Colonic mucosa (tissue), 4 donors: ENCODE results near the gene CCDC159. TPM values are rescaled to one million over a fixed set of nuclear protein-coding genes. Genes with fewer than 3 reads are reported as not detected.

ENCODE experiments used
- DNase-seq: peaks from one replicate; pipeline ENCODE4 v3.0.0-alpha.2; 2020
- H3K27ac ChIP-seq: fragments of 200-600 bp; one replicate; pipeline ENCODE4 v1.8.0; 2021
- H3K27me3 ChIP-seq: fragments of 200-600 bp; one replicate; pipeline ENCODE4 v1.8.0; 2021
- H3K36me3 ChIP-seq: fragments of 200-600 bp; one replicate; pipeline ENCODE4 v1.8.0; 2021
- H3K4me1 ChIP-seq: fragments of 200-600 bp; one replicate; pipeline ENCODE4 v1.8.0; 2021; ENCODE audit warnings: mild to moderate bottlenecking
- H3K4me3 ChIP-seq: fragments of 200-600 bp; one replicate; pipeline ENCODE4 v1.8.0; 2021
- H3K9ac ChIP-seq, 2 donors: one replicate each; pipeline ENCODE4 v1.7.0; 2013; ENCODE audit warnings: control low read depth in 2 of 2, low read depth in 2 of 2, low read length in 2 of 2
- H3K9me3 ChIP-seq: fragments of 200-600 bp; one replicate; pipeline ENCODE4 v1.8.0; 2021
- CTCF ChIP-seq: fragments of 200-600 bp; IDR thresholded peaks from one replicate; pipeline ENCODE4 v1.8.0; 2022; ENCODE audit warnings: antibody characterized with exemption, mild to moderate bottlenecking
- intact Hi-C: fragments of 100-400 bp; cut with DNase I; formaldehyde crosslinking; loops from one replicate; pipeline ENCODE4 v1.14.1; 2022
- total RNA-seq, 2 donors: library from RNA; stranded (reverse); fragmentation: NEBNext Ultra II Directional in 1 of 2; extraction: Animal tissue kit (Norgen Biotek cat#: 25700) in 1 of 2; gene quantifications; one replicate each; pipeline ENCODE4 v1.2.1, GENCODE V29; 2021
- donor health status: healthy.
- donor health status: DM: no; HTN: no; CAD: no.
- donor health status: DM: no; HTN: no; CAD: no.

CCDC159 gene
- total RNA-seq, 2 donors from 2014 or later, result 17.4 to 21.4 TPM

- Histone ChIP-seq H3K9ac (peak overlapping the region in 1 of 2 donors; percentile 88), H3K27me3 (no peaks in the 10 kb centered on the region), H3K36me3 (no peaks in the 10 kb centered on the region), H3K9me3 (no peaks in the 10 kb centered on the region), H3K4me1 (peaks cover 15% of the 10 kb centered on the region), H3K4me3 (no peak overlapping the region), H3K27ac (peak overlapping the region; percentile 82)
- no peak for TF ChIP-seq CTCF
- intact Hi-C loops, result loop anchor here (5.0 kb wide), 2 partner anchors 67 to 88 kb away; no protein-coding TSS in a partner anchor
- DNase-seq, result no peak
These were observed 33.6 kb downstream of the CCDC159 start for GRCh38 chr19:11379857-11380350.

- peak overlapping the region; percentile 70 to 88 for H3K9ac ChIP-seq
- H3K27ac ChIP-seq, result peak overlapping the region; percentile 82
- intact Hi-C loops, result loop anchor here (5.0 kb wide), 2 partner anchors 66 to 89 kb away; no protein-coding TSS in a partner anchor
- peak; percentile 98 for DNase-seq
- no peaks in the 10 kb centered on the region for H3K9me3 ChIP-seq
- peaks cover 11% of the 10 kb centered on the region for H3K4me1 ChIP-seq
- H3K4me3 ChIP-seq, result peak overlapping the region; percentile 65
- H3K36me3 ChIP-seq, result no peaks in the 10 kb centered on the region
- peak; percentile 75 for TF ChIP-seq CTCF
- no peaks in the 10 kb centered on the region for H3K27me3 ChIP-seq
These were observed 34.6 kb downstream of the CCDC159 start for GRCh38 chr19:11380653-11381537.

- intact Hi-C loops, result loop anchor here (5.0 kb wide), 2 partner anchors 64 to 91 kb away; no protein-coding TSS in a partner anchor
- Histone ChIP-seq H3K36me3 (no peaks in the 10 kb centered on the region), H3K27me3 (no peaks in the 10 kb centered on the region), H3K27ac (no peak overlapping the region), H3K4me3 (peak overlapping the region; percentile 37), H3K9ac (no peak overlapping the region), H3K4me1 (peaks cover 9% of the 10 kb centered on the region), H3K9me3 (no peaks in the 10 kb centered on the region)
- peak; percentile 66 for DNase-seq
- TF ChIP-seq CTCF, result peak; percentile 77
These were observed 36.8 kb downstream of the CCDC159 start for GRCh38 chr19:11382898-11383705.

- Histone ChIP-seq H3K4me1 (peaks cover 9% of the 10 kb centered on the region), H3K27me3 (no peaks in the 10 kb centered on the region), H3K9me3 (no peaks in the 10 kb centered on the region), H3K9ac (no peak overlapping the region), H3K27ac (no peak overlapping the region), H3K4me3 (peak overlapping the region; percentile 37), H3K36me3 (no peaks in the 10 kb centered on the region)
- intact Hi-C loops, result loop anchor here (5.0 kb wide), 2 partner anchors 64 to 91 kb away; no protein-coding TSS in a partner anchor
- no peak for DNase-seq
- TF ChIP-seq CTCF, result no peak
These were observed 37.4 kb downstream of the CCDC159 start for GRCh38 chr19:11383706-11384048.

- H3K27ac ChIP-seq, result no peak overlapping the region
- H3K27me3 ChIP-seq, result no peaks in the 10 kb centered on the region
- H3K9me3 ChIP-seq, result no peaks in the 10 kb centered on the region
- no peak for DNase-seq
- intact Hi-C loops, result loop anchor here (5.0 kb wide), 2 partner anchors 63 to 92 kb away; no protein-coding TSS in a partner anchor
- TF ChIP-seq CTCF, result no peak
- no peaks in the 10 kb centered on the region for H3K36me3 ChIP-seq
- peaks cover 9% of the 10 kb centered on the region for H3K4me1 ChIP-seq
- H3K9ac ChIP-seq, result no peak overlapping the region
- no peak overlapping the region for H3K4me3 ChIP-seq
These were observed 38.4 kb downstream of the CCDC159 start for GRCh38 chr19:11384778-11385129.
